NCI-H2081 treated with DMSO at 0.1 percent for 48 hours (cell line): ENCODE results near the gene NAA25.

Experiments used
- DNase-seq: peaks from one replicate; lab custom pipeline; 2025; lab: John Stamatoyannopoulos, UW

Gene NAA25

DNA sequence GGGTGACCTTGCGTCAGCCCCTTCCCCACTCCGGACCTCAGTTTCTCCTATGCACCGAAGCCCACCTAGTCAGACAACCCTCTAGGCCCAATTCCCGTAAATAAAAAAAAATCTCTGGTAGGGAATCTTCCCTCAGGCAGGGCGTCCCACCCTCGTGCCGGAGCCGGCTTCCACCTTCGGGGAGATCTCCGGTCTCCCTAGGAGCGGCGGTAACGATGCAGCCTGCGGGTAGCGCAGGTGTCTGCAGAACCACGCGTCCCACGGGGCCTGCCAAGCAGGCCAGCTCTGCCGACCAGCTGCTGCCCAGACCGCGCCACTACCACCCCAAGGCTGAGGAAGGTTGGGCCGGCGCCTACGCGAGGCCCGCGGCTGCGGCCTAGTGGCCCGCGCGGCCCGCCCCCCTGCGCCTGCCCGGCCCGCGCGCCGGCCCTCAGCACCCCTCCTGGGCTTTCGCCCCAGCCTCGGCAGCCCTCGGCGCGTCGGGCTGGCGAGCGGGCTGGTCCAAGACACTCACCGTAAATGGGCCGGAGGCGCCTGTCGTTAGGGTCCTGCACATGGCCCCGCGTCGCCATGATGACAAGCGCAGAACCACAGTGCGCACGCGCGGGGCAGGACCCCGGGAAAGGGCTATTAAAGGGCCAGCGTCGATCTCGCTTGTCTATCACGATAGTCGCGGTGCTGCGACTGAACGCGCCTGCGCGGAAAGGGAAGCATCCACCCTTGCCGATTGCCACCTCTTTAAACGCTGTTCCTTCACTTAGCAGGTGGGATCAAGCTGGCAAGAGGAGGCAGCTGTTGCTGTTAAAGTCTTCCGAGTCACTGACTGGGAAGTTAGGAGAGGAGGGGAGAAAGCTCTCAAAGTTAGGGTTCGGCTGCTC, at the start of gene NAA25:
NAA25 (minus strand) TSS at position 582 of the 878 bp plus-strand sequence; CDS start at position 572, 10 bp downstream.
- DNase-seq = peak; percentile 45

DNA sequence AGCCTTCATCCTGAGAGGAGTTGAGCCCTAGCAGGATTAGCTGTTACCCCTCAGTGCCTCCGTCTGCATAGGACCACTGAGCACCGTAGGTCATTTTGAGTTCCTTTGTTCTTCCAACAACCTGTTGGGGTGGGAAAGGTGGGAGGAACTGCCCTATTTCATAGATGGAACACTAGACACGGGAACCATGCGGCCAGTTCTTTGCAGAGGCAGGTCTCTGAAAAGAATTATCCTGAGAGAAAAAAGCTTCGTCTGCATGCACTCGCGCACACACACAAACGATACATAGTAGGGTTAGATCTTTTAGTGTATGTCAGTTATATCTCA, 45.3 kb upstream of the NAA25 start:
- no peak for DNase-seq

DNA sequence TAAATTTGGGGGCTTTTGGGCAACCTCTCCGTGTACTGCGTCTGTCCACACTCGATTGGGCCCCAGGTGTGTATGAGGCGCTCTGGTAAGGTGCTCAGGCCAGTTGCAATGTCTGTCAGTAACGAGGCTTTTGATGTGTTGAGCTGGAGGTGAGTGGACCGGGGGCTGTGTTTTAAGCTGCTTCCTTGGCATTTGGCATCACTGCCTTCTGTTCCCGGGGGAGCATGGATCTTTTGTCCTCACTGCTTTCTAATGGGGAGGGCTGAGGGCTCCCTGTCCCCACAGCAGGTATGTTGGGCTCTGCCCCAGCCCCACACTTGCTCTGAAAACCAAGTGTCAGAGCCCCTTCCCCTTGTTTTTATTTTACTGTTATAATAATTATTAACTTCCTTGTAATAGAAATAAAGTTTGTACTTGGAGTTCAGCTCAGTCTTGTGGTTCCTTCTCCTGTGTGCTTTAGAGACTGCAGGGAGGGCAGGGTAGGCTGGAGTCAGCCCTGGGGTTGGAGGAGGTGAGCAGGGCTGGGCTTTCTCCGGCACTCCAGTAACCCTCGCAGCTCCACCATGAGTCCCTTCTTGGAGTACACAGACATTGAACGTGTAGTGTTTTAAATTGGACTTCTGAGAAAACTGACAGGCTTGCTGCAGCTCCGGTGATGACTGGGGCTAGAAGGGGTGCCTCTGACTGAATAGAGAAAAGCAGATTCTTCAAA, 44.8 kb upstream of the NAA25 start:
- DNase-seq = no peak

DNA sequence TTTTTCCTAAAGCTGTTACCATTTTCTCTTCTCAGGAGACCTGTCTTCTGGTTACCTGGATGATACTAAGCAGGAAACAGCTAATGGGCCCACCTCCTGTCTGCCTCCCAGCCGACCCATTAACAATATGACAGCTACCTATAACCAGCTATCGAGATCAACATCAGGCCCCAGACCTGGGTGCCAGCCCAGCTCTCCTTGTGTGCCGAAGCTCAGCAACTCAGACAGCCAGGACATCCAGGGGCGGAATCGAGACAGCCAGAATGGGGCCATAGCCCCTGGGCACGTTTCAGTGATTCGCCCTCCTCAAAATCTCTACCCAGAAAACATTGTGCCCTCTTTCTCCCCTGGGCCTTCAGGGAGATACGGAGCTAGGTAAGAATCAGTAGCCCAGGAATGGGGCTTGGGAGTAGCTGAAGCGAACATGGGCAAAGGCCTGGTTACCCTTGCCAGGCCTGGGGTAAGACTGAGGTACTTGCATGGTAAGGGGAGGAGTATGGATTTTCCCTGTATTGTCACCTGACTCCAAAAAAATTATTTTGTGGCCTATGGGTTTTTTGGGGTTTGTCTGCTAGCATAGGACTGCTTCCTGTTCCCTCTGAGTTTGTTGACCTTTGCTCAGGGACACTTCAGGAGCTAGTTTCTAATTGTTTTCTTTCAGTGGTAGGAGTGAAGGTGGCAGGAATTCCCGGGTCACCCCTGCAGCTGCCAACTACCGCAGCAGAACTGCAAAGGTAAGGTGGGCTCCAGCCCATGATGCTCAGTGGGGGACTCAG, 43.4 kb upstream of the NAA25 start:
- no peak for DNase-seq

DNA sequence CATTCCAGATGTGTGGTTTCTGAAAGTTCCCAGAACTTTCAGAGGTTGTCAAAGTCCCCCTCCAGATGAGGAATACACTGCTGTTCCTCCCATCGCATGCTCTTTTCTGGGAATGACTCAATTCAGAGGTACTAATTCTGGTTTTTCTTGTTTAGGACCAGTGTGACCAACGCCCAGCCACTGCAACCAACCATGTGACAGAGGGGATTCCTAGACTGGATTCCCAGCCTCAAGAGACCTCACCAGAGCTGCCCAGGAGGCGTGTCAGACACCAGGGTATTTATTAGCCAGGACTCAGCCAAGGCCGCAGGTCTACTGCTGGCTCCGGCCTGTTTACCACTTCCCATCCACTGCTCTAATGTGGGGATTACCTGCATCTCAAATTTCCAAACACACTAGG, 41.0 kb upstream of the NAA25 start:
- DNase-seq = no peak

DNA sequence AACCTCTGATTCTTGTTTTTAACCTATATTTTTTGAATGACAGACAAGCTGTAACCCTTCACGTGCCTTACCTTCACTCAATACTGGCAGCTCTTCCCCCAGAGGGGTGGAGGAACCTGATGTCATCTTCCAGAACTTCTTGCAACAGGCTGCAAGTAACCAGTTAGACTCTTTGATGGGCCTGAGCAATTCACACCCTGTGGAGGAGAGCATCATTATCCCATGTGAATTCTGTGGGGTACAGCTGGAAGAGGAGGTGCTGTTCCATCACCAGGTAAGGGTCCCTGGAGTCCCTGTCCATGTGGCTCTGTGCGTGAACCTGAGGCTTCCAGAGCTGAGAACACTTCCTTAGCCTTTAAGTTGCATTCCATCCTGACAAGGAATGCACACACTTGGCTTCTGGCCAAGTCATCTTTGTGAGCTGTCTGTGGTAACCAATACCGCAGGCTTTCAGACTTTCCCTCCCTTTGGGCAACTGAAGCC, 39.5 kb upstream of the NAA25 start:
- DNase-seq = no peak

DNA sequence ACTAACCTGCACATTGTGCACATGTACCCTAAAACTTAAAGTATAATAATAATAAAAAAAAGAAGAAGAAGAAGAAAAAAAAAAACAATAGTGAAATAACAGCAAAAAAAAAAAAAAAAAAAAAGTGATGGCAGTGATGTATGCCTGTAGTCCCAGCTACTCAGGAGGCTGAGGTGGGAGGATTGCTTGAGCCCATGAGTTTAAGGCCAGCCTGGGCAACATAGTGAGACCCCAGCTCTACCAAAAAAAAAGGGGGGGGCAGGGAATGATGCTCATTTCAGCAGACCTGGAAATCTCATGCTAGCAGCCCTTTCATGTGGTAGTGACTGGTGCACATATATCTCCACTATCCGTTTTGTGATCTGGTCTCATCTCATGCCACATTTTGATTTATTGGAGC, 37.5 kb upstream of the NAA25 start:
- no peak for DNase-seq

DNA sequence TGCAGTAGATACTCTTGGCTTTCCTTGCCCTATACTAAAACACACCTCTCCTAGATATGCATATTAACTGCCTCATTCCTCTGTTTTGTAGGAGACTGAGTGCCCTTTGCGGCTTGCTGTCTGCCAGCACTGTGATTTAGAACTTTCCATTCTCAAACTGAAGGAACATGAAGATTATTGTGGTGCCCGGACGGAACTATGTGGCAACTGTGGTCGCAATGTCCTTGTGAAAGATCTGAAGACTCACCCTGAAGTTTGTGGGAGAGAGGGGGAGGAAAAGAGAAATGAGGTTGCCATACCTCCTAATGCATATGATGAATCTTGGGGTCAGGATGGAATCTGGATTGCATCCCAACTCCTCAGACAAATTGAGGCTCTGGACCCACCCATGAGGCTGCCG, 32.1 kb upstream of the NAA25 start:
- no peak for DNase-seq

DNA sequence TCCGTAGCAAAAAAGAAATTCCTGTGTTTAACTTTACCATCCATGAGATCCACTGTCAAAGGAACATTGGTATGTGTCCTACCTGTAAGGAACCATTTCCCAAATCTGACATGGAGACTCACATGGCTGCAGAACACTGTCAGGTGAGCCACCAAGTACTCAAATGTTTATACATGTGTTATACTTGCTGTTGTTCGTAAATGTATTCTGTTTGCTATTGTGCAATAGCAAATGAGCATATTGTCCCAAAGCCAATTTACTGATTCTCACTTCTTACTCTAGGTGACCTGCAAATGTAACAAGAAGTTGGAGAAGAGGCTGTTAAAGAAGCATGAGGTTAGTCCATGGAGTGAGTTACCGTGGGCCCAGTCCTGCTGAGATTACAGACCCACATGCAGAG, 26.1 kb upstream of the NAA25 start:
- DNase-seq = no peak

DNA sequence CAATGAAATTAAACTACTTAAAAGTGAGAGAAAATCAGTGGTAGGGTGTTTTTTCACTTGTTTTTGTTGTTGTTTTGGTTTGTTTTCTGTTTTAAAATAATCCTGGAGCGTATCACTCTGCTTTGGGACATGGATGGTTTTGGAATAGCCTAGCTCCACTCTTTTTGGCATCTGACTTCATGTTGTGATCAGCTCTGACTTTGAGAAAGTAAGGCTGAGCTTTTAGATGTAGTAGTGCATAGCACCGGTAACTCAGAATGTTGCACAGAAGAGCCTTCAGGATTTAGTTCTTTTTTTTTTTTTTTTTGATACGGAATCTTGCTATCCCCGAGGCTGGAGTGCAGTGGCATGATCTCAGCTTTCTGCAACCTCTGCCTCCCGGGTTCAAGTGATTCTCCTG, 24.8 kb upstream of the NAA25 start:
- DNase-seq = no peak

DNA sequence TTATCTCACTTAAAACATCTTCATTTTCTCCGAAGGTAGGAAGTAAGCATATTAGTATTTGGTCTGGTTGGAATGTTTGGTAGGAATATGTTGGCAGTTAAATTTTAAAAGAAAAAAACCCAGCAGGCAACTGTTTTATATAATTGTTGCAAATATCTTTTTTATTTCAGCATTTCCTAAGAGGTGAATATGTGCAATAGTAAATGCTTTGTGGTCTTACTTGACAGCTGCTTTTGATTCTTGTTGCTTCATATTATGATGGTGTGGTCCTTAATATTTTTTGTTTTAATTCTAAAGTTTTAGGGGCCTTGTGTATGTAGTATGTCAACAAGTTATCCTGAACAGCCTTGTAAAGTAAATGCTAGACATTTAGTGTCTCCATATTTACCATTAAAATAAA, 23.1 kb upstream of the NAA25 start:
- DNase-seq = no peak

DNA sequence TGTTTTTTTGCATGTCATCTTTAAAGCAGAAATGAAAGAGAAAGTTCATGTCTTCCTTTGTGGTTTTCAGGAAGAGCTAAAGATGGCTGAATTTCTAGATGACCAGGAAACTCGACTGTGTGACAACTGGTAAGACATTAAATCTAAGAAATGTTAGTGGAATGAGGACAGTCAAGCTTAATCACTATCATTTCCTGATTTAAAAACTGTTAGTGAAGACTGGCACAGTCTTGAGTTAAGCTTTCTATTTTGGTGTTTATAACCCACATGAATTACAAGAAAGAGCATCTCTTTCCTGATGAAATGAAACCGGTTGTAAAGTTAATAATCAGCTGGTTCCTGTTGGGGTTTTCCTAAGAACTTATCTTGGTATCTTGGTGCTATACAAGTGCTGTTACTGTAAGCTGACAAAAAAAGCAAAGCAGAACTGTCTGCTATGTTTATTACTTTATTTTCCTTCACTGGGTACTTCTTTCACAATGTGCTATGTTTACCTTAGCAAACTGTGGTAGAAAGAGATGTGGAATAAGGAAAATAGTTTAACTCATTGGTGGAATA, 21.9 kb upstream of the NAA25 start:
- DNase-seq = no peak

DNA sequence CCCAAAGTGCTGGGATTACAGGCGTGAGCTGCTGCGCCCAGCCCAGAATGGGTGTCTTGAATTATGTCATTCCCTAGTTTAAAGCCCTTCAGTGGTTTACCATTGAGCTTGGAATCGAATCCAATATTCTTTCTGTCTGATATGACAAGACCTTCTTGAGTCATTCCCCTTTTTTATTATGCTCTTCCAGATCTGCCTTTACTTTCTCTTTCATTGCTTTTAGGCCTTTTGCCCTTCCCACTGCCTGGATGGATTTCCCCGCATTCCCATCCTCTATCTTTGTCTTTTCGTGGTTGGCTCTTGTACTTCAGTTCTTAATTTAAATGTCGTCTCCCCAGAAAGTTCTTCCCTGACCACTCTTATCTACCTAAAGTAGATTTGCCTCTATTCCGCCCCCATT, 18.3 kb upstream of the NAA25 start:
- no peak for DNase-seq

DNA sequence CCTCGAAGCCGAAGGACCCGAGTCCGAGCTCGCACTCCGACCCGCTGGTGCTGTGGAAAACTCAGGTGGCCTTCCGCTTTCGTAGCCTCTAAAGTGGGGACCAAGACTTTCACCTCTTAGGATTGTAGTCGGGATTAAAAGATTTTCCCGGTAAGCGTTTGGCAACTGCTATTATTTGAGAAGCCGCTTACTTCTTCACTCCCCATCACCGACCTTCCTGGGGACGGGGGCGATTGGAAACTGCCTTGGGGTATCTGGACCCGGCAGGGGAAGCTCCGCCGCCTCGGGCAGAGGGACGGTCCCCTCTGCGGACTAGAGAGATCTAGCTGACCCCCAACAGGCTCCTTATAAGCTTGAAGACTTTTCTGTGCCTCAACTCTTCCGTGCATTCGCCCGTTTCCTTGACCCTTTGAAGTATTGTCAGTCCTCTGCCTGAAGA, 17.4 kb upstream of the NAA25 start:
- DNase-seq = no peak

DNA sequence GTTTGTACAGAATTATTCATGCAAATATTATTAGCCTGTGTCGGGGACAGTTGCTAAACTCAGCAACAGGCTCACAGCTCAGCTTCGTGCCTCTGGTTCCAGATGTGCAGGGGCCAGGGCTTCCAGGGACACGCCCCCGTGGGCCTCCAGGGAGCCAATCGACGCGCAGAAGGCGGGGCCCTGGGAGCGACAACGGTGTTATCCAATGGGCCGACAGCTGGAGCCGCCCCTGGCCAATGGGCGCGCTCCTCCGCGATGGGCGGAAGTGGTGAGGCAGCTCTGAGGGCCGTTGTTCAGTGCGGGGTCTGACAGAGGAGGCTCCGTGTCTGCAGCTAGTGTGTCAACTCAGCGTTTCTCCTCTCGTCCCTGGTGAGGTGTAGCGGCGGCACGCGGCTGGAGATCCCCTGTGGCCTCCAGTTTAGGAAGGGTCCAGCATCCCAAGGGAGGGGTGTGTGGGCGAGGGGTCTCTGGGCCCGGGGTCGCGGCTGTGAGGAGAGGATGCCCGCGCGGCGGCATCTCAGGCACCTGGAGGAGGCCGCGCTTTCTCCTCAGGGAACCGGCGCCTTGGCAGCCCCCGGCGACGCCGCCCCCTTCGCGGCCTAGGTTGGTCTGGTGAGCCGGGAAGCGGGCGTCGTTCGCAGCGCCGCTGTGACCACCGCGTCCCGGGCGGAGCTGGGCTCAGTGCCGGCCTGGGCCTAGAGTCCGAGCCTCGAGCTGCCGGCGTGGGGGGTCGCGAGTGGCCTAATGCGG, 16.8 kb upstream of the NAA25 start, which contains the start of gene TRAFD1:
TRAFD1 (plus strand) TSS at position 311 of the 750 bp plus-strand sequence. CDS start 4,963 bp downstream, outside the sequence.
- peak; percentile 79 for DNase-seq

DNA sequence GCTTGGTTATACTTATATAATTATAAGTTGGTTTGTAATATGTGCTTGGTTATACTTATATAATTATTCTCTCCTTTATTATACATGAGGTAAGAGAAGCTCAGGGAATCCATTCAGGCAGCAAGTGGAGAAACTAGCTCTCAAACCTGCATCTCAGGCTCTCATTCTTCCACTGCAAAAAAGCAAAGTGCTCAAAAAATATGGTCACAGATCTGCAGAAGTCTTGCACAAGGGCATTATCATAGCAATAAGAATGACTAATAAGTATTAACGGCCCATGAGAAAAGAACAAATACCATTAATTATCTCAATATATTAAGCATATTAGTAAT, 16.3 kb upstream of the NAA25 start:
- DNase-seq = no peak

DNA sequence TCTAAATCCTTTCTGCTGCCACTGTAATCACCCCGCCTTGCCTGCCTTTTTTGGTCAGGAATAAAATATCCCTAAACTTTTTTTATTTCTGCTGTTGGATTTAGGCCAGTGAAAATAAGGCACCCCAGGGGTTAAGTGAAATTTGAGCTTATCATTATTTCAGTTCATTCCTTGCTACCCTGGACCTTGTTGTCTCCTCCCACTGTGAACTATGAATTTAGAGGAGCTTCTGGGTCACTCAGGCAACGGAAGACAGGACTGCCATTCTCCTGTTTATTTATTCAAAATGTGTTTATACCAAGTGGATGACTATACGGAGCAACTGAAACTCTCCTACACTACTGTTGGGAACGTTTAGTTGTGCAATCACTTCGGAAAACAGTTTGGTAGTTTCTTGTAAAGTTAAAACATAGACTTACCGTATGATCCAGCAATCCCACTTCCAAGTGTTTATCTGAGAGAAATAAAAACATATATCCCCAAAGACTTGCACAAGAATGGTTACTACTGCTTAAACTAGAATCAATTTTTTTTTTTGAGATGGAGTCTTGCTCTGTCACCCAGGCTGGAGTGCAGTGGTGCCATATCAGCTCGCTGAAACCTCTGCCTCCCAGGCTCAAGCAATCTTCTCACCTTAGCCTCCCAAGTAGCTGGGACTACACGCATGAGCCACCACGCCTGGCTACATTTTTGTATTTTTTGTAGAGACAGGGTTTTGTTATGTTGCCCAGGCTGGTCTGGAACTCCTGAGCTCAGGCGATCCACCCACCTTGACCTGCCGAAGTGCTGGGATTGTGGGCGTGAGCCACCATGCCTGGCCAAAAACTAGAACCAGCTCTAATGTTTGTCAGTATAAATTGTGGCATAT, 14.5 kb upstream of the NAA25 start:
- DNase-seq = no peak

DNA sequence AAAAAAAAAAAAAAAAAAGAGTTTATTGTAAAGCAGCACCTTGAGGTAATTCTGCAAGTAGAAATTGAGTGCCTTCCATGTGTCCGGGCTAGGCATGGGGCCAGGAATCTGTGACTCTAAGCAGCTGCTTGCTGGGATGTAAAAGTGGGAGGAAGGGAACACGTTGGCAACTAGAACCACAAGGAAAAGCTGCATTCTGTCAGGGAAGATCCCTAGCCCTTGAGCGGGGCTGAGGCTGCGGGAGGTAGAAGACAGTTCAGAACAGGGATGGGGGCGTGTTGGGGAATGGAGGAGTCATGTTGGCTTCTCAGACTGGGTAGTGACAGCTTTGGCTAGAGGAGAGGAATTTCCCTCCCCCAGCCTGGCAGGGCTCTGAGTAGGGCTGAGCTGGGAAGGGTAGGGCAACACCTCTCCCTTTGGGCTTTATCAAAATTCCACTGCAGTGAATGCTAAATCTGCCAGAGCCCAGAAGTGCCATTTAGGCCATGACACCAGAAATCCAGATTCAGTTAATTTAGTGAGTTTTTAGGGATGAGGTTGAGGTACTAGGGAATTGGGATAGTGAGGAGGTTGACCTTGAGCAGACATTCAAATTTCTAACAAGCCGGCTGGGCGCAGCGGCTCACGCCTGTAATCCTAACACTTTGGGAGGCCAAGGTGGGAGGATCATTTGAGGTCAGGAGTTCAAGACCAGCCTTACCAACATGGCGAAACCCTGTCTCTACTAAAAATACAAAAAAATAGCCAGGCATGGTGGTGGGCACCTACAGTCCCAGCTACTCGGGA, 13.4 kb upstream of the NAA25 start:
- DNase-seq = no peak

DNA sequence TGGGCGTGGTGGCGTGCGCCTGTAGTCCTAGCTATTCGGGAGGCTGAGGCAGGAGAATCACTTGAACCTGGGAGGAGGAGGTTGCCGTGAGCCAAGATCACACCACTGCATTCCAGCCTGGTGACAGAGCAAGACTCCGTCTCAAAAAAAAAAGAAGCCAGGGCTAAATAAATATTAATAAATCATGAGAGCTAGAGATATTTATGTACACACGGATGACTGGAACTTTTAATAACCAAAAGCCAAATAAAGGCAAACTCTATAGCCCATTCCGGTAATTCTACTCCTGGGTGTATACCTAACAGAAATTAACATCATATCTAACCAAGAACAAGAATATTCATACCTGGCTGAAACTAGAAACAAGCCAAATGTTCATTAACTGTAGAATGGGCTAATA, 9.1 kb upstream of the NAA25 start:
- no peak for DNase-seq
